ENCODE measurements around the gene SMKR1. TPM values are rescaled to one million over a fixed set of nuclear protein-coding genes. Genes with fewer than 3 reads are reported as not detected.

SMKR1 gene
- total RNA-seq, 1 experiment from 2014 or later: 1.4 TPM

- in situ Hi-C loops (cut with HindIII; ENCODE audit: low pct_unique_long_range_greater_than_20kb, low sequenced_read_pairs): no loop called here
- H3K9me3 ChIP-seq (ENCODE audit: control insufficient read depth, insufficient read depth, low read depth, low read length): no peaks in the 10 kb centered on the region
- CTCF ChIA-PET: no interaction called here
- no peak for TF ChIP-seq TCF7L2 (IDR thresholded peaks at IDR 0.05; ENCODE audit: low read depth, low read length)
- no peak for TF ChIP-seq REST (IDR thresholded peaks at IDR 0.05; ENCODE audit: insufficient read depth in 1 of 2, low read depth in 2 of 2, low read length in 1 of 2)
- TF ChIP-seq SIN3A (IDR thresholded peaks at IDR 0.05; ENCODE audit: borderline replicate concordance, insufficient read depth, low read depth, low read length): no peak
- no peak for TF ChIP-seq CTCF (IDR thresholded peaks at IDR 0.05)
- no peak for TF ChIP-seq POLR2AphosphoS5 (IDR thresholded peaks at IDR 0.05; ENCODE audit: low read depth, low read length)
- no peaks in the 10 kb centered on the region for H3K27me3 ChIP-seq (ENCODE audit: control insufficient read depth, insufficient read depth, low read length)
- H3K27ac ChIP-seq (ENCODE audit: low read length): no peak overlapping the region
- intact Hi-C loops (cut with micrococcal nuclease; ENCODE audit: unreplicated experiment): no loop called here
- POLR2A ChIA-PET: no interaction called here
- no peaks in the 10 kb centered on the region for H3K4me1 ChIP-seq (ENCODE audit: control insufficient read depth, insufficient read depth, low read length)
- H3K4me3 ChIP-seq (ENCODE audit: low read depth in 2 of 2, low read length in 2 of 2): no peak overlapping the region
- no peaks in the 10 kb centered on the region for H3K36me3 ChIP-seq (ENCODE audit: control insufficient read depth, insufficient read depth, low read length)
- no peak for DNase-seq (ENCODE audit: low read depth, low spot score)
- BruUV-seq (replicated peaks): no TSS peak
- ATAC-seq: no peak
These were observed 5.7 kb upstream of the SMKR1 start for GRCh38 chr7:129496653-129497052.

GRCh38 chr7:129497156-129497555, 5.2 kb upstream of the SMKR1 start:
- Histone ChIP-seq H3K36me3 (ENCODE audit: control insufficient read depth, insufficient read depth, low read length) (no peaks in the 10 kb centered on the region), H3K9me3 (ENCODE audit: control insufficient read depth, insufficient read depth, low read depth, low read length) (no peaks in the 10 kb centered on the region), H3K27ac (ENCODE audit: low read length) (no peak overlapping the region), H3K27me3 (ENCODE audit: control insufficient read depth, insufficient read depth, low read length) (no peaks in the 10 kb centered on the region), H3K4me1 (ENCODE audit: control insufficient read depth, insufficient read depth, low read length) (no peaks in the 10 kb centered on the region), H3K4me3 (ENCODE audit: low read depth in 2 of 2, low read length in 2 of 2) (no peak overlapping the region)
- no peak for TF ChIP-seq CTCF (IDR thresholded peaks at IDR 0.05)
- no peak for TF ChIP-seq REST (IDR thresholded peaks at IDR 0.05; ENCODE audit: insufficient read depth in 1 of 2, low read depth in 2 of 2, low read length in 1 of 2)
- TF ChIP-seq SIN3A (IDR thresholded peaks at IDR 0.05; ENCODE audit: borderline replicate concordance, insufficient read depth, low read depth, low read length): no peak
- TF ChIP-seq POLR2AphosphoS5 (IDR thresholded peaks at IDR 0.05; ENCODE audit: low read depth, low read length): no peak
- no peak for TF ChIP-seq TCF7L2 (IDR thresholded peaks at IDR 0.05; ENCODE audit: low read depth, low read length)
- intact Hi-C loops (cut with micrococcal nuclease; ENCODE audit: unreplicated experiment): no loop called here
- BruUV-seq (replicated peaks): no TSS peak
- in situ Hi-C loops (cut with HindIII; ENCODE audit: low pct_unique_long_range_greater_than_20kb, low sequenced_read_pairs): no loop called here
- POLR2A ChIA-PET: no interaction called here
- CTCF ChIA-PET: no interaction called here
- no peak for DNase-seq (ENCODE audit: low read depth, low spot score)
- ATAC-seq: no peak

Measured in Panc1 (cell line).